Mesothelial cell of epicardium (in vitro differentiated cells): ENCODE measurements around the gene CNIH3. TPM values are rescaled to one million over a fixed set of nuclear protein-coding genes. Genes with fewer than 3 reads are reported as not detected.

ENCODE experiments used
- DNase-seq, 2 experiments: peaks; one replicate each; pipeline ENCODE4 v3.0.0; 2021; ENCODE audit warnings: low spot score in 2 of 2; ENCODE audit not compliant: unreplicated experiment in 2 of 2
- H3K27ac Mint-ChIP-seq: 2 replicates; pipeline ENCODE4 v1.8.0; 2021; ENCODE audit warnings: mixed read lengths
- H3K27me3 Mint-ChIP-seq: 2 replicates; pipeline ENCODE4 v1.8.0; 2021; ENCODE audit warnings: low read depth, mixed read lengths
- H3K36me3 Mint-ChIP-seq: 2 replicates; pipeline ENCODE4 v1.8.0; 2021; ENCODE audit warnings: mixed read lengths
- H3K4me1 Mint-ChIP-seq: 2 replicates; pipeline ENCODE4 v1.8.0; 2021; ENCODE audit warnings: mixed read lengths
- H3K4me3 Mint-ChIP-seq: 2 replicates; pipeline ENCODE4 v1.8.0; 2021; ENCODE audit warnings: mild to moderate bottlenecking, moderate library complexity, mixed read lengths
- H3K9me3 Mint-ChIP-seq: 2 replicates; pipeline ENCODE4 v1.8.0; 2021; ENCODE audit warnings: mixed read lengths
- CTCF ChIP-seq: fragments of 200-600 bp; sonication (generic); IDR thresholded peaks from one replicate; pipeline ENCODE4 v1.5.0; 2021; ENCODE audit warnings: antibody characterized with exemption; ENCODE audit not compliant: unreplicated experiment
- total RNA-seq: library from RNA; stranded (reverse); gene quantifications from 3 replicates; pipeline ENCODE4 v1.2.1, GENCODE V29; 2021

The CNIH3 gene
- total RNA-seq, 1 donor from 2014 or later, result 8.3 TPM

GRCh38 chr1:224637936-224638335 lies 21.8 kb downstream of the CNIH3 start:
- H3K4me1 Mint-ChIP-seq, result peaks cover 22% of the 10 kb centered on the region
- no peak overlapping the region for H3K27ac Mint-ChIP-seq
- TF ChIP-seq CTCF, result no peak
- peaks cover 17% of the 10 kb centered on the region for H3K27me3 Mint-ChIP-seq
- no peak for DNase-seq
- no peaks in the 10 kb centered on the region for H3K9me3 Mint-ChIP-seq
- H3K36me3 Mint-ChIP-seq, result no peaks in the 10 kb centered on the region
- H3K4me3 Mint-ChIP-seq, result no peak overlapping the region

GRCh38 chr1:224639426-224639975 lies 23.4 kb downstream of the CNIH3 start:
- TF ChIP-seq CTCF, result no peak
- Mint-ChIP-seq H3K27me3 (peaks cover 17% of the 10 kb centered on the region), H3K9me3 (no peaks in the 10 kb centered on the region), H3K4me3 (no peak overlapping the region), H3K36me3 (no peaks in the 10 kb centered on the region), H3K4me1 (peaks cover 10% of the 10 kb centered on the region), H3K27ac (no peak overlapping the region)
- no peak for DNase-seq

- Mint-ChIP-seq H3K9me3 (no peaks in the 10 kb centered on the region), H3K27me3 (peaks cover 17% of the 10 kb centered on the region), H3K27ac (no peak overlapping the region), H3K4me3 (no peak overlapping the region), H3K36me3 (no peaks in the 10 kb centered on the region), H3K4me1 (peaks cover 10% of the 10 kb centered on the region)
- DNase-seq, result no peak
- TF ChIP-seq CTCF, result no peak
Measured at GRCh38 chr1:224640018-224640417, 23.9 kb downstream of the CNIH3 start.

GRCh38 chr1:224640587-224640986 lies 24.5 kb downstream of the CNIH3 start:
- peaks cover 17% of the 10 kb centered on the region for H3K27me3 Mint-ChIP-seq
- TF ChIP-seq CTCF, result no peak

GRCh38 chr1:224641030-224641429 lies 24.9 kb downstream of the CNIH3 start:
- peaks cover 10% of the 10 kb centered on the region for H3K4me1 Mint-ChIP-seq
- peaks cover 17% of the 10 kb centered on the region for H3K27me3 Mint-ChIP-seq
- H3K4me3 Mint-ChIP-seq, result no peak overlapping the region
- no peak overlapping the region for H3K27ac Mint-ChIP-seq
- no peaks in the 10 kb centered on the region for H3K9me3 Mint-ChIP-seq
- no peaks in the 10 kb centered on the region for H3K36me3 Mint-ChIP-seq
- no peak for DNase-seq
- no peak for TF ChIP-seq CTCF

More at GRCh38 chr1:224640587-224640986, 24.5 kb downstream of the CNIH3 start:
- H3K27ac Mint-ChIP-seq, result no peak overlapping the region
- H3K36me3 Mint-ChIP-seq, result no peaks in the 10 kb centered on the region
- no peaks in the 10 kb centered on the region for H3K9me3 Mint-ChIP-seq
- H3K4me3 Mint-ChIP-seq, result no peak overlapping the region
- peaks cover 10% of the 10 kb centered on the region for H3K4me1 Mint-ChIP-seq
- DNase-seq, result no peak

- H3K9me3 Mint-ChIP-seq, result no peaks in the 10 kb centered on the region
- H3K27ac Mint-ChIP-seq, result no peak overlapping the region
- H3K4me3 Mint-ChIP-seq, result no peak overlapping the region
- no peak for TF ChIP-seq CTCF
- no peak for DNase-seq
- no peaks in the 10 kb centered on the region for H3K36me3 Mint-ChIP-seq
- H3K27me3 Mint-ChIP-seq, result peaks cover 13% of the 10 kb centered on the region
- H3K4me1 Mint-ChIP-seq, result peaks cover 7% of the 10 kb centered on the region
Measured at GRCh38 chr1:224643653-224644052, 27.5 kb downstream of the CNIH3 start.
